CD4-positive, alpha-beta T cell treated with Interleukin-12 subunit alpha and Interleukin-12 subunit beta, for 1 hour (primary cell): ENCODE data around the gene RNU2-1.
"Not testable (repeated sequence)": the region's sequence is repeated elsewhere in the genome, so short reads cannot be mapped to it uniquely, and the experiment has no call there.

Source experiments
- DNase-seq: peaks from one replicate; pipeline ENCODE4 v3.0.0-alpha.2; 2020

RNU2-1 gene

DNA sequence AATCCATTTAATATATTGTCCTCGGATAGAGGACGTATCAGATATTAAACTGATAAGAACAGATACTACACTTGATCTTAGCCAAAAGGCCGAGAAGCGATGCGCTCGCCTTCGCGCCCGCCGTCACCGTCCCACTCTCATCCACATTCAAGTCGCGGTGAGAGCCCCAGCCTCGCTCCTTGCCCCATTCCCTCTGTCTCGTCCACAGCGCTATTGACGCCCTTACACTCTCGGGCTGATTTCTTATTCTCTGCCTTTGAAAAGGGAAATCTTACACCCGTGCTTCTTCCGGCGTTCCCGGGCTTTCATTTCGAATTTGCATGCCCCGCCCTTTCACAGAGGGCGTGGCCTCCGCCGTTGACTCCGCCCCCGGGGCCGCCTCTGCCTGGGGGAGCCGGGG lies at the start of gene RNU2-1:
Gene RNU2-1, minus strand, starts transcription at position 101 of the 400 bp plus-strand sequence.
- not testable (repeated sequence) for DNase-seq

GRCh38 chr17:43272914-43273313 lies 39.1 kb upstream of the RNU2-1 start:
- not testable (repeated sequence) for DNase-seq

- peak; percentile 14 for DNase-seq
Measured at GRCh38 chr17:43272483-43272882, 38.7 kb upstream of the RNU2-1 start.

- not testable (repeated sequence) for DNase-seq
Measured at GRCh38 chr17:43270552-43271504, 37.1 kb upstream of the RNU2-1 start.

- DNase-seq, result not testable (repeated sequence)
Measured at GRCh38 chr17:43246456-43246855, 12.7 kb upstream of the RNU2-1 start.

DNA sequence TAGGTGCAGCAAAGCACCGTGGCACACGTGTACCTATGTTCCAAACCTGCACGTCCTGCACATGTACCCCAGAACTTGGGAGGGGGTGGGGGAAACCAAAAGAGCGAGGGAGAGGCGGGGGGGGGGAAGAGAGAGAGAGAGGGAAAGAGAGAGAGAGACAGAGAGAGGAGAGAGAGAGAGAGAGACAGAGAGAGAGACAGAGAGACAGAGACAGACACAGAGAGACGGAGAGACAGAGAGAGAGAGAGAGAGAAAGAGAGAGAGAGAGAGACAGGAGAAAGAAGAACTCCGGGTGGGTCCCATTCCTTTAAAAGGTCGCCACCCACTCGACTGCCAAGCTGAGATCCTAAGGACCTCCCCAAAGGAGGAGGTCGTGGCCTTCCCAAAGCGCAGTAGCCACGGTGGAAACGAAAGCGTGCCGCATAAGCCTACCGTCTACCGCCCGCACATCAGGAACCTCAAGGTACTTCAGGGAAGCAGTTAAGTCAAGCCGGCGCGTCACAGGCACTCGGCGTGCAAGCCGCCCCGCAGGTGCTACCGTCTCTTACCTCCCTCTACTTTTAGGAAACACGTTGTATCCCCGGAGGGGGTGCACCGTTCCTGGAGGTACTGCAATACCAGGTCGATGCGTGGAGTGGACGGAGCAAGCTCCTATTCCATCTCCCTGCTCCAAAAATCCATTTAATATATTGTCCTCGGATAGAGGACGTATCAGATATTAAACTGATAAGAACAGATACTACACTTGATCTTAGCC lies 7.0 kb upstream of the RNU2-1 start:
- DNase-seq, result not testable (repeated sequence)

- not testable (repeated sequence) for DNase-seq
Measured at GRCh38 chr17:43239597-43239996, 5.8 kb upstream of the RNU2-1 start.

- DNase-seq, result not testable (repeated sequence)
Measured at GRCh38 chr17:43233263-43233662, 514 bp downstream of the RNU2-1 start.

- DNase-seq, result not testable (repeated sequence)
Measured at GRCh38 chr17:43232021-43232699, 1.6 kb downstream of the RNU2-1 start.

GRCh38 chr17:43231205-43232020 lies 2.4 kb downstream of the RNU2-1 start:
- not testable (repeated sequence) for DNase-seq

- DNase-seq, result not testable (repeated sequence)
Measured at GRCh38 chr17:43228020-43228782, 5.6 kb downstream of the RNU2-1 start, which contains the start of gene CCDC200. Gene CCDC200, minus strand, starts transcription at chr17:43228623. Its CDS starts 69 bp downstream, at chr17:43228554.

- no peak for DNase-seq
Measured at GRCh38 chr17:43226393-43226792, 7.4 kb downstream of the RNU2-1 start.

DNA sequence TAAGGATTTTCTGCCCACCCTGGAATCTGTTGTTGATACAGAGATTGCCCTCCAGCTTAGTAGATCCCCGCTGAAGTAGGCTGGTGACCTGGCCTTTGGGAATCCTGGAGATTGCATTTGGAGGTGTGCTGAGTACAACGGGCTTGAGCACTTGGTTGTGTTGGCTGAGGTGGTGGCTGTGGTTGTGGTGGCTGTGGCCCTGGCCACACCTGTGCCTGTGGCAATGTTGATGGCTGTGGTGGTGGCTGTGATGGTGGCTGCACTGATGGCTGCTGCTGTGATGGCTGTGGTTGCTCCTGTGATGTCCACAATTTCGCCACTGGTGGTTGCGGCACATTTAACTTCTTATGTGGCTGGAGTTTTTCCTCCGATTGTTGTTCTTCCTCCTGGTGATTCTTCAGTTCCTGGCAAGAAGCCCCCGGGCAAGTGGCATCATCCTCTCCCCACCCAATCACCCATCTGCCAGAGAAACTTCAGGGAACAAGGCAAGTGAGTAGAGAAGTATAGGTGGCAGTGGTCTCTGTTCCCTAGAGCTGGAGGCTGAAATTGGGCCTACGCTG lies 9.6 kb downstream of the RNU2-1 start:
- no peak for DNase-seq

DNA sequence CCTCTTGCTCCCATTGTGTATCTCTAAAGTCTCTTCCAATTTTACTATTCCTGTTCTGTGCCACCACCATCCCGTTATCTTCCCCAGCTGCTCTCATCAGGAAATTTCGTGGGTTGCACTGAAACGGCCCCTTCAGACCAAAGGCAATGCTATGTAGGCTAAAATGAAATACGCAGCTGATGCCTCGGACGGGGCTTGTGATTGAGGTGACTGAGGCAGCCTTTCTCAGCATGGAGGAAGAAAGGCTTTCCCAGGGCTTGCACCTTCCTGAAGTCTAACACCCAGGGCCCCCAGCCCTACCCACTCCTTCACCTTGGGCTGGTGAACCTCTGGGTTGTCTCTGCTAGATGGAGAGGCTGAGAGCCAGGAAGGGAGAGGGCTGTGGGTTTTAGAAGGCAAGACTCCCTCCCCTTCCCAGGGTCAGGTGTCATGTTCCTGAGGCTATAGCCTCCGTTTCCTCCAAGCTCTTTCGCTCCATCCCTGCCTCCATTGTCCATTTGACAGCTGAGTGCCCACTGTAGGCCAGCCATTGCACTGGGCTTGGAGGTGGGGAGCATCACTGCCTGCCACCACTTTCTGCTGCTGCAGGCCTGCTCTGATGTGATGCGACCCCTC lies 13.2 kb downstream of the RNU2-1 start:
- no peak for DNase-seq

DNA sequence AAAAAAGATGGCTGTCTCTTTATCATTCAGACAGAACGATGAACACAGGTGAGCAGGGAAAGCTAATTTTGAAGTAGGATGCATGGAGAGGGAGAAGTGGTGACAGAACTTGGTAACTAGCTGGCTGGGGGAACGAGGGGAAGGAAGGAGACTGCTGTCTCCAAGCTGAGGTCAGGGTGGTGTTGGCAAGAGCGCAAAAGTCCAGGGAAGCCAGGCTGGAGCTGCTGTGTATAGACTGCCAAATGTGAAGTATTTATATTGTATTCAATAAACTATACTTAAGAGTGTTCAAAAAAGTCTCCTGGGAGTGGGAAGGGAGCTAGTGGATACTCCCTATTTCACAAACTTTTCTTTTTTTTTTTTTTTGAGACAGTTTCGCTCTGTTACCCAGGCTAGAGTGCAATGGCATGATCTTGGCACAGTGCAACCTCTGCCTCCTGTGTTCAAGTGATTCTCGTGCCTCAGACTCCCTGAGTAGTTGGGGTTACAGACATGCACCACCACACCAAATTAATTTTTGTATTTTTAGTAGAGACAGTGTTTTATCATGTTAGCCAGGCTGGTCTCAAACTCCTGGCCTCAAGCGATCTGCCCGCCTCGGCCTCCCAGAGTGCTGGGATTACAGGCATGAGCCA lies 13.9 kb downstream of the RNU2-1 start:
- no peak for DNase-seq

DNA sequence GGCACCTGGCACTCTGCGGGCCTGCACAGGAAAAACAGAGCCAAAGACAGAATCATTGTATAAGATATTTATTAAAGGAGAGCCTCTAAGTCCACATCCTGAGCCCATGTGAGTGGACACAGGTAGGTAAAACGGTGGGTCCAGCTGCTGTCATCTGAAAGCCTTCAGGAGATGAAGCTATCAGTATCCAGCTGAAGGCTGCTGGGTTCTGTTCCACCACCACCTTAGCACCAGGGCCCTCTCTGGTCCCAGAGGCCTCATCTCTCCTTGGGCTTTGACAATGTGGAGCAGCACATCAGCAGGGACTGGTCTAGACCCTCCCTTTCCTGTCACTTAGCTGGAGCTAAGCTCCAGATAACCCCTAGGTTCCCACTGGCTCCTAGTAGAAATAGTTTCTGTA lies 14.8 kb downstream of the RNU2-1 start:
- no peak for DNase-seq

DNA sequence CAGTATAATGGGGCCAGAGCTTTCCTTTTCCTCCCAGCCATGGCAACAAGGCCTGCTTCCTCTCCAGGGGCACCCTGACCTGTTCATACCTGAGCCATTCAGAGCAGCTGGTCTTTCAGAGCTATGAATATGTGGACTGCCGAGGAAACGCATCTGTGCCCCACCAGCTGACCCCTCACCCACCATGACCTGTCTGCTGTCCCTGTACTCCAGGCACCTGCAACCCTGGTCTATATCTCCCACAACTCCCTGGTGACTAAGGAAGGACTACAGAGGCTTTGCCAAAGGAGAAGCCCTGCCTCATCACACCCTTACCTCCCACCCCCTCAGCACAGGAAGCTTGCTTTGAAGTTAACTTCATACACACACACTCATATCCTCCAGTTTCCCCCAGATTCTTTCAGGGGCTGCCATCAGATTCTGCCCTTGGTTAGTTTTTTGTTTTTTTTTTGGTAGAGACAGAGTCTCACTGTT lies 16.1 kb downstream of the RNU2-1 start:
- DNase-seq, result no peak

GRCh38 chr17:43216762-43217613 lies 16.8 kb downstream of the RNU2-1 start:
- no peak for DNase-seq

- no peak for DNase-seq
Measured at GRCh38 chr17:43216369-43216761, 17.4 kb downstream of the RNU2-1 start.
